ENCODE results near the gene LONRF2. TPM values are rescaled to one million over a fixed set of nuclear protein-coding genes. Genes with fewer than 3 reads are reported as not detected.

LONRF2 gene
- total RNA-seq, 4 donors from 2014 or later = 33.6 to 45.1 (median 39.5) TPM

DNA sequence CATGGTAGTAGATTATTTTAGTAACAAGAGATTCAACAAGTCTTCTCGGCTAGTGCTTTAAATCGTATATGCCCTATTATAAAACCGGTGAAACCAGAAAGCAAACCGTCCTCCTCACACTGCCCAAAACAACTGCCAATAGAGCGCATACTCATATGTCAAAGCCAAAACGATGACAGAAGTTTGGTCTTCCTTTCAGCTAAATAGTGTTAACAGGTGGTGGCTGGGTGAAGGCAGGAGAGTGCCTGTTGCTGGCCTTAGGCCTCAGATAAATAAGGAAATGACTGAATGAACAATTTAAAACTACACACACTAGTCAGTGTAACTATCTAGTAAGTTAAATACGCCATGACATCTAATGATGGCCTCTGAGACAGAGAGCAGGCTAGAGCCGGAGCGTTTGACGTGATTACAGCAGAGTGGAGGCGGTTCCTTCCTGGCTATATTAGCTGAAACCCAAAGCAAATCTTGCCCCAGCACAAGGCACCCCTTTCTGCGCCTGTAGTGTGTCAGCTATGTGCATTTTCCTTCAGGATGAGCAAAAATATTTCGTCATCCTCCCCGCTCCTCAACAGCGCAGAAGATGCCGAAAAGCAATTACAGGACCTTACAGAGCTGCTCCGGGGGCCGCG lies 1.6 kb downstream of the LONRF2 start:
- WGBS = 53% methylated on average over 19 of the region's 19 CpGs
- peak overlapping the region; percentile 72 to 83 (median 77) for H3K4me3 ChIP-seq
- DNase-seq (ENCODE audit: extremely low spot score) = no peak
- peaks cover 0 to 10% (median 3%) of the 10 kb centered on the region in 4 donors for H3K9me3 ChIP-seq
- no peaks in the 10 kb centered on the region for H3K36me3 ChIP-seq
- intact Hi-C loops (cut with DNase I) = no loop called here
- peaks cover 10 to 34% (median 21%) of the 10 kb centered on the region in 4 donors for H3K4me1 ChIP-seq
- peak overlapping the region; percentile 86 to 95 (median 92) for H3K27ac ChIP-seq (replicated peaks in 1 of 4)
- peak in 1 of 2 donors; percentile 32 for TF ChIP-seq POLR2AphosphoS5 (IDR thresholded peaks at IDR 0.05)
- no peak for TF ChIP-seq POLR2A (IDR thresholded peaks at IDR 0.05; ENCODE audit: low read depth)
- H3K27me3 ChIP-seq = peaks cover 0 to 15% (median 0%) of the 10 kb centered on the region in 4 donors

DNA sequence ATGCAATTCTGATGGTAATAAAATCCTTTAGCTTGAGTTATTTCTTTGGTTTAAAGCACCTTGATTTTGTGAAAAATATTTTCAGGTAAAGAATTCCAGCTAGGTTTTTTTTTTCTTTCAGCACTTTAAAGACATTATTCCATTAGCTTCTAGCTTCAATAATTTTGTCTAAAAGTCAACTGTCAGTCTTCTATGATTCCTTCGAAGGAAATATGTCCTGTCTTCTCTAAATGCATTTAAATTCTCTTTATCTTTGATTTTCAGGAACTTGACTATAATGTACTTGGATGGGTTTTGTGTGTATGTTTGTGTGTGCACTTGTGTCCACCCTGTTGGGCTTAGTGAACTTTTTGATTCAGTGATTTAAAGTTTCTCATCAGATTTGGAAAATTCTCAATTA lies 4.7 kb downstream of the LONRF2 start:
- TF ChIP-seq EP300 (IDR thresholded peaks at IDR 0.05) (no peak), POLR2AphosphoS5 (IDR thresholded peaks at IDR 0.05) (no peak), POLR2A (IDR thresholded peaks at IDR 0.05; ENCODE audit: low read depth) (no peak)
- TF ChIP-seq, protein P1, sequence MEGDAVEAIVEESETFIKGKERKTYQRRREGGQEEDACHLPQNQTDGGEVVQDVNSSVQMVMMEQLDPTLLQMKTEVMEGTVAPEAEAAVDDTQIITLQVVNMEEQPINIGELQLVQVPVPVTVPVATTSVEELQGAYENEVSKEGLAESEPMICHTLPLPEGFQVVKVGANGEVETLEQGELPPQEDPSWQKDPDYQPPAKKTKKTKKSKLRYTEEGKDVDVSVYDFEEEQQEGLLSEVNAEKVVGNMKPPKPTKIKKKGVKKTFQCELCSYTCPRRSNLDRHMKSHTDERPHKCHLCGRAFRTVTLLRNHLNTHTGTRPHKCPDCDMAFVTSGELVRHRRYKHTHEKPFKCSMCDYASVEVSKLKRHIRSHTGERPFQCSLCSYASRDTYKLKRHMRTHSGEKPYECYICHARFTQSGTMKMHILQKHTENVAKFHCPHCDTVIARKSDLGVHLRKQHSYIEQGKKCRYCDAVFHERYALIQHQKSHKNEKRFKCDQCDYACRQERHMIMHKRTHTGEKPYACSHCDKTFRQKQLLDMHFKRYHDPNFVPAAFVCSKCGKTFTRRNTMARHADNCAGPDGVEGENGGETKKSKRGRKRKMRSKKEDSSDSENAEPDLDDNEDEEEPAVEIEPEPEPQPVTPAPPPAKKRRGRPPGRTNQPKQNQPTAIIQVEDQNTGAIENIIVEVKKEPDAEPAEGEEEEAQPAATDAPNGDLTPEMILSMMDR (IDR thresholded peaks at IDR 0.05) = no peak
- no peak overlapping the region for H3K4me3 ChIP-seq
- intact Hi-C loops (cut with DNase I) = no loop called here
- no peak for DNase-seq (ENCODE audit: extremely low spot score)
- no peak overlapping the region for H3K27ac ChIP-seq (replicated peaks in 1 of 4)
- peaks cover 0 to 10% (median 3%) of the 10 kb centered on the region in 4 donors for H3K9me3 ChIP-seq
- 87% methylated on average over 1 of the region's 1 CpG for WGBS
- H3K36me3 ChIP-seq = no peaks in the 10 kb centered on the region
- peaks cover 0 to 15% (median 0%) of the 10 kb centered on the region in 4 donors for H3K27me3 ChIP-seq
- peaks cover 6 to 34% (median 20%) of the 10 kb centered on the region in 4 donors for H3K4me1 ChIP-seq

DNA sequence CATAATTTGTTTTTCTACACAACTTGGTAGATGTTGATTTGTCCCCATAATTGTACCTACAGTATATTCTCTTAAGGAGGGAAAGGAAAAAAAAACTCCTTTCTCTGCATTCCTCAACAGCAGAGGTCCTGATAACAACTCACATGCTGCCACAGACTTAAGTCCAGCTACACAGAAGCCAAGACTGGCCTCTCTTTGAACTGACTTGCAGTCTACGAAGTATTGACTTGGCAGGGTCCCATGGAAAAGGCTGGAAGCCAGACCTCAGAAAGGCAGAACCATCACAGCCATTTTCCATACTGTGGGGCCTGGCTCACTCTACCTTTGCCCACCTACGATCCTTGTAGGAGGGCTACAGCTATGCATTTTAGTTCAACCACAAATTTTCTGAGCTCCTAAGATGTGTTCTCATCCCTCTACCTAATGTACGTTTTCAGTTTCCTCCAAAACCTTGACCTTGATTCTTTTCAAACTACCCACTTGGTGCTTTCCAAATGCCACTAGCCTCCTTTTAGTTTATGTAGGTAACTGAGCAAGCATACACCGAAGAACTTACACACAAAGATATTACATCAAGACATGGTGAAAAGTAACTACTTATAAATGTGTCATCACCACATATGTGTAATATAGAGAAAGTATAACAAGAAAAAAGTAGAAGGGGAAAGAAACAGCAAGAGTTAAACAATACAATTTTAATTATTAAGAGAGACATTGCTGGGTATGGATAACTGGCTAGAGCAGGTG lies 12.2 kb downstream of the LONRF2 start:
- H3K36me3 ChIP-seq = peaks cover 0 to 16% (median 6%) of the 10 kb centered on the region in 4 donors
- H3K4me3 ChIP-seq = no peak overlapping the region
- peaks cover 4 to 24% (median 12%) of the 10 kb centered on the region in 4 donors for H3K4me1 ChIP-seq
- 76% methylated on average over 4 of the region's 4 CpGs for WGBS
- H3K27ac ChIP-seq (replicated peaks in 1 of 4) = no peak overlapping the region
- H3K9me3 ChIP-seq = no peaks in the 10 kb centered on the region
- no peaks in the 10 kb centered on the region for H3K27me3 ChIP-seq
- TF ChIP-seq EP300 (IDR thresholded peaks at IDR 0.05) = no peak
- DNase-seq (ENCODE audit: extremely low spot score) = no peak
- intact Hi-C loops (cut with DNase I) = no loop called here

DNA sequence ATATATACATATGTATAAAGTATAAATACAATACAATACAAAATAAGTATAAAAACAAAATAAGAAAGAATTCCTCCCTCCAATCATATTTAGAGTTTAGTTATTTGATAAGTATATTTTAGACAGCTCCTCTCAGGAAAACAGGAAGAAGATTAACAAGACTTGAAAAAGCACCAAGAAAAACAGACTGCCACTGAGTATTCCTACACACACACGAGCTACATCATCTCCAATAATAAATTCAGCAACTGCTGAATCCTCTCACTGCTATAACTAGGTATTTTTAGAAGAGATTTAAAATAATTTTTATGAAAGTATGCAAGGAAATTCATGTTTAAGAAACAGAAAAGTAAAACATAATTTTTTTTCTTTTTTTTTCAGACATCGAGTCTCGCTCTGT lies 13.0 kb downstream of the LONRF2 start:
- no peak for DNase-seq (ENCODE audit: extremely low spot score)
- WGBS = 77% methylated on average over 3 of the region's 3 CpGs
- intact Hi-C loops (cut with DNase I) = no loop called here
- Histone ChIP-seq H3K4me1 (peaks cover 4 to 25% (median 16%) of the 10 kb centered on the region in 4 donors), H3K36me3 (peaks cover 0 to 16% (median 6%) of the 10 kb centered on the region in 4 donors), H3K4me3 (no peak overlapping the region), H3K27me3 (no peaks in the 10 kb centered on the region), H3K27ac (replicated peaks in 1 of 4) (no peak overlapping the region), H3K9me3 (no peaks in the 10 kb centered on the region)
- TF ChIP-seq POLR2AphosphoS5 (IDR thresholded peaks at IDR 0.05) (no peak), POLR2A (IDR thresholded peaks at IDR 0.05; ENCODE audit: low read depth) (no peak), EP300 (IDR thresholded peaks at IDR 0.05) (no peak)
- TF ChIP-seq, protein P1 (IDR thresholded peaks at IDR 0.05) = no peak

DNA sequence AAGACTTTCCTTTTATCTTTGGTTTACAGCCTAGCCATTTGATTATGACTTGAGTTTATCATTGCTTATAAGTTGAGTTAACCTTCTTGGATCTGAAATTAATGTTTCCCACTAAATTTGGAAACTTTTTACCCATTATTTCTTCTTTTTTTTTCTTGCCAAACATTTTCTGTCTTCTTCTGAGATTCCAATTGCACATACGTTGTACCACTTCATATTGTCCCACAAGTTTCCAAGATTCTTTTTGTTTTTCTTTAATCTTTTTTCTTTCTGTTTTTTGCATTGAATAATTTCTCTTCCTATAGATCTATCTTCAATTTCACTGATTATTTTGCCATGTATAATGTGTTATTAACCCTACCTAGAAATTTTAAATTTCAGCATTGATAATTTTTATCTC lies 18.6 kb downstream of the LONRF2 start:
- peaks cover 0 to 14% (median 11%) of the 10 kb centered on the region in 4 donors for H3K4me1 ChIP-seq
- no peak overlapping the region for H3K4me3 ChIP-seq
- no peak for DNase-seq (ENCODE audit: extremely low spot score)
- peaks cover 6 to 63% (median 16%) of the 10 kb centered on the region in 4 donors for H3K36me3 ChIP-seq
- no peak overlapping the region for H3K27ac ChIP-seq (replicated peaks in 1 of 4)
- H3K9me3 ChIP-seq = no peaks in the 10 kb centered on the region
- WGBS = 84% methylated on average over 1 of the region's 1 CpG
- intact Hi-C loops (cut with DNase I) = no loop called here
- TF ChIP-seq, protein P1 (IDR thresholded peaks at IDR 0.05) = no peak
- TF ChIP-seq POLR2A (IDR thresholded peaks at IDR 0.05; ENCODE audit: low read depth) (no peak), POLR2AphosphoS5 (IDR thresholded peaks at IDR 0.05) (no peak), EP300 (IDR thresholded peaks at IDR 0.05) (no peak)
- H3K27me3 ChIP-seq = no peaks in the 10 kb centered on the region

Data from esophagus muscularis mucosa (tissue), 4 donors.